Astrocyte of the spinal cord (primary cell): ENCODE data around the gene ELMOD1.

Experiments
- DNase-seq: peaks from one replicate; pipeline ENCODE4 v3.0.0; 2011; ENCODE audit warnings: low read depth, low spot score
- H3K4me3 ChIP-seq: 2 replicates; pipeline ENCODE4 v1.5.1; 2011; ENCODE audit warnings: low read depth, mild to moderate bottlenecking, low read length, moderate library complexity
- in situ Hi-C: cut with HindIII; loops from 2 replicates; pipeline ENCODE4 v1.10.0; 2017; ENCODE audit warnings: low sequenced_read_pairs
- TF ChIP-seq, protein P1 (sequence below): IDR thresholded peaks from 2 replicates; pipeline ENCODE4 v1.5.1; 2012; ENCODE audit warnings: low read depth, mild to moderate bottlenecking, low read length, inconsistent platforms

ELMOD1 gene

GRCh38 chr11:107689317-107690202 is 98.6 kb downstream of the ELMOD1 start:
- no peak overlapping the region for H3K4me3 ChIP-seq
- TF ChIP-seq, protein P1, sequence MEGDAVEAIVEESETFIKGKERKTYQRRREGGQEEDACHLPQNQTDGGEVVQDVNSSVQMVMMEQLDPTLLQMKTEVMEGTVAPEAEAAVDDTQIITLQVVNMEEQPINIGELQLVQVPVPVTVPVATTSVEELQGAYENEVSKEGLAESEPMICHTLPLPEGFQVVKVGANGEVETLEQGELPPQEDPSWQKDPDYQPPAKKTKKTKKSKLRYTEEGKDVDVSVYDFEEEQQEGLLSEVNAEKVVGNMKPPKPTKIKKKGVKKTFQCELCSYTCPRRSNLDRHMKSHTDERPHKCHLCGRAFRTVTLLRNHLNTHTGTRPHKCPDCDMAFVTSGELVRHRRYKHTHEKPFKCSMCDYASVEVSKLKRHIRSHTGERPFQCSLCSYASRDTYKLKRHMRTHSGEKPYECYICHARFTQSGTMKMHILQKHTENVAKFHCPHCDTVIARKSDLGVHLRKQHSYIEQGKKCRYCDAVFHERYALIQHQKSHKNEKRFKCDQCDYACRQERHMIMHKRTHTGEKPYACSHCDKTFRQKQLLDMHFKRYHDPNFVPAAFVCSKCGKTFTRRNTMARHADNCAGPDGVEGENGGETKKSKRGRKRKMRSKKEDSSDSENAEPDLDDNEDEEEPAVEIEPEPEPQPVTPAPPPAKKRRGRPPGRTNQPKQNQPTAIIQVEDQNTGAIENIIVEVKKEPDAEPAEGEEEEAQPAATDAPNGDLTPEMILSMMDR: peak; percentile 59
- DNase-seq: peak; percentile 71
- in situ Hi-C loops: no loop called here

- no peak overlapping the region for H3K4me3 ChIP-seq
- peak; percentile 59 for DNase-seq
- in situ Hi-C loops: no loop called here
- TF ChIP-seq, protein P1: no peak
These were observed 100.2 kb downstream of the ELMOD1 start for GRCh38 chr11:107691000-107691750.

DNA sequence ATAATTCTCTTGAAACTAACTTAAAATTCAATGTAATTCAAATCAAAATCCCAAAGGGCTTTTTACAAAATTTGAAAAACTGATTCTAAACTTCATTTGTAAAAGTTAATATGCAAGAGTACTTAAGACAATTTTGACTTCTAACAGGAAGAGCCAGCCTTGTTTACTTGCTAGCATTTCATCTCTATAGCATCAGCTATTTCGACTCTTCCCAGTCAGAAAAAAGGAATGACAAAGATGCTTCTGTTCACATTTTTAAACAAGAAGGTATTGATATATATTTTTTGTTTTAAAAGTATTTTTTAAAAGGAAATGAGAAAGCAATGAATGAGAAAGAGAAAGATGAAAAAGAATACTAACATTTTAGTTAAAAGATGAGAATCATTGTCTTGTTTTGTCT is 104.5 kb downstream of the ELMOD1 start:
- TF ChIP-seq, protein P1: no peak
- in situ Hi-C loops: no loop called here
- H3K4me3 ChIP-seq: no peak overlapping the region
- no peak for DNase-seq

DNA sequence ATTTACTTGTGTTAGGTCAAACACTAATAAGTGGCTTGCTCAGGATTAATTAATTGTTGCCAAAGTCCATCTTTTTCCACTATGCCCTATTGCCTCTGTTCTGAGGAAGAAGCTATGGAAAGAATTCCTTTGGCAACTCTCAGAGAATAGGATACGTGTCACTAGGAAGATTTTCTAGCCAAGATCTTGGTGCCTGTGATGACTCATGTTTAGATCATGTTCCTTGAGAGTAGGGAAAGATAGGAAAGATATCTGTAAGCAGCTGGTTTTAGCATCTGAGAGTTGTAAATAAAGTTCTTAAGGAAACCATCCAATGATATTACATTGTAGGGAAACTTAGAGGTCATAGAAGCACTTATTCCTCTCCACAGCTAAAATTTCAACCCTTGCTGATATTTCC is 105.2 kb downstream of the ELMOD1 start:
- in situ Hi-C loops: no loop called here
- TF ChIP-seq, protein P1: no peak
- DNase-seq: peak; percentile 91
- no peak overlapping the region for H3K4me3 ChIP-seq

GRCh38 chr11:107697291-107697690 is 106.3 kb downstream of the ELMOD1 start:
- no peak for DNase-seq

More at GRCh38 chr11:107697291-107697690, 106.3 kb downstream of the ELMOD1 start:
- in situ Hi-C loops: no loop called here
- H3K4me3 ChIP-seq: no peak overlapping the region
- TF ChIP-seq, protein P1: no peak
